Activated CD8-positive, alpha-beta memory T cell treated with anti-CD3 and anti-CD28 coated beads, Interleukin-2, amount 50 U/mL, for 1 hour (primary cell): ENCODE results near the gene RTP5.
"Not testable (repeated sequence)": the region's sequence is repeated elsewhere in the genome, so short reads cannot be mapped to it uniquely, and the experiment has no call there.

Experiments
- DNase-seq: peaks from one replicate; pipeline ENCODE4 v3.0.0-alpha.2; 2020; ENCODE audit errors: extremely low read depth

The RTP5 gene

GRCh38 chr2:241922816-241923601, 53.5 kb downstream of the RTP5 start:
- DNase-seq: not testable (repeated sequence)
